ENCODE results near the gene GPR35.

DNA sequence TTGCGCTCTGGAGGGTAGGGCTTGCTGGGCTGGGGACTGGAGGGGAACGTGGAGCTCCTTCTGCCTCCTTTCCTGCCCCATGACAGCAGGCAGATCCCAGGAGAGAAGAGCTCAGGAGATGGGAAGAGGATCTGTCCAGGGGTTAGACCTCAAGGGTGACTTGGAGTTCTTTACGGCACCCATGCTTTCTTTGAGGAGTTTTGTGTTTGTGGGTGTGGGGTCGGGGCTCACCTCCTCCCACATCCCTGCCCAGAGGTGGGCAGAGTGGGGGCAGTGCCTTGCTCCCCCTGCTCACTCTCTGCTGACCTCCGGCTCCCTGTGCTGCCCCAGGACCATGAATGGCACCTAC is 4.3 kb downstream of the GPR35 start:
- TF ChIP-seq, protein P1, sequence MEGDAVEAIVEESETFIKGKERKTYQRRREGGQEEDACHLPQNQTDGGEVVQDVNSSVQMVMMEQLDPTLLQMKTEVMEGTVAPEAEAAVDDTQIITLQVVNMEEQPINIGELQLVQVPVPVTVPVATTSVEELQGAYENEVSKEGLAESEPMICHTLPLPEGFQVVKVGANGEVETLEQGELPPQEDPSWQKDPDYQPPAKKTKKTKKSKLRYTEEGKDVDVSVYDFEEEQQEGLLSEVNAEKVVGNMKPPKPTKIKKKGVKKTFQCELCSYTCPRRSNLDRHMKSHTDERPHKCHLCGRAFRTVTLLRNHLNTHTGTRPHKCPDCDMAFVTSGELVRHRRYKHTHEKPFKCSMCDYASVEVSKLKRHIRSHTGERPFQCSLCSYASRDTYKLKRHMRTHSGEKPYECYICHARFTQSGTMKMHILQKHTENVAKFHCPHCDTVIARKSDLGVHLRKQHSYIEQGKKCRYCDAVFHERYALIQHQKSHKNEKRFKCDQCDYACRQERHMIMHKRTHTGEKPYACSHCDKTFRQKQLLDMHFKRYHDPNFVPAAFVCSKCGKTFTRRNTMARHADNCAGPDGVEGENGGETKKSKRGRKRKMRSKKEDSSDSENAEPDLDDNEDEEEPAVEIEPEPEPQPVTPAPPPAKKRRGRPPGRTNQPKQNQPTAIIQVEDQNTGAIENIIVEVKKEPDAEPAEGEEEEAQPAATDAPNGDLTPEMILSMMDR (IDR thresholded peaks at IDR 0.05) = no peak
- no peak for TF ChIP-seq EP300 (IDR thresholded peaks at IDR 0.05)
